GM12801 (cell line): ENCODE measurements around the gene FAM76A.

ENCODE experiments used
- CTCF ChIP-seq: IDR thresholded peaks from one replicate; pipeline ENCODE4 v1.5.1; 2011; ENCODE audit warnings: control low read depth; ENCODE audit not compliant: insufficient read length; ENCODE audit errors: extremely low read depth

FAM76A gene

GRCh38 chr1:27763358-27763757 lies 37.6 kb downstream of the FAM76A start:
- no peak for TF ChIP-seq CTCF

- no peak for TF ChIP-seq CTCF
These were observed 44.6 kb downstream of the FAM76A start for GRCh38 chr1:27770293-27770830.

- no peak for TF ChIP-seq CTCF
These were observed 46.5 kb downstream of the FAM76A start for GRCh38 chr1:27772036-27772931.

- no peak for TF ChIP-seq CTCF
These were observed 47.4 kb downstream of the FAM76A start, which contains the start of gene STX12 for GRCh38 chr1:27772932-27773825. STX12 (plus strand) TSS chr1:27773219; CDS start chr1:27773308, 89 bp downstream.

GRCh38 chr1:27773826-27774445 lies 48.2 kb downstream of the FAM76A start:
- no peak for TF ChIP-seq CTCF

GRCh38 chr1:27774654-27775053 lies 48.9 kb downstream of the FAM76A start:
- TF ChIP-seq CTCF: no peak
